ENCODE data around the gene FILIP1L. TPM values are rescaled to one million over a fixed set of nuclear protein-coding genes. Genes with fewer than 3 reads are reported as not detected.

The FILIP1L gene
- total RNA-seq, 2 donors from 2014 or later: 270 to 279 TPM

DNA sequence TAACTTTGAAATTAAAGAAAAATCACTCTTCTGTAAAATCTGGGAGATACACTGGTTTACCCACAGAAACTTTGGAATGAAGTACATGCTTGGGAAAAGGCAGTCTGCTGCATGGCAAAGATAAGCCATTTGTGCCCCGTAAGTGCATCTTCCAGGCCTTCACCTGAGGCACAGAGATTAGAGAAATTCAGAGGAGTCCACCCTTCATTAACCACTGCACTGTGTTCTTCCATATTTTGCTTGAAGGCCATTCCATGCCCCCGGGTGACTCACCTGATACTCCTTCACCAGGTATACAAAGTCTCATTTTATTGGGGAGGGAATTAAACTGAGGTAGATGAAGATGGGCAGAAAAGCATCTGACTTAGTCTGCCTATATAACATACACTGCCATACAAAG lies 243.6 kb downstream of the FILIP1L start:
- TF ChIP-seq, protein P1, sequence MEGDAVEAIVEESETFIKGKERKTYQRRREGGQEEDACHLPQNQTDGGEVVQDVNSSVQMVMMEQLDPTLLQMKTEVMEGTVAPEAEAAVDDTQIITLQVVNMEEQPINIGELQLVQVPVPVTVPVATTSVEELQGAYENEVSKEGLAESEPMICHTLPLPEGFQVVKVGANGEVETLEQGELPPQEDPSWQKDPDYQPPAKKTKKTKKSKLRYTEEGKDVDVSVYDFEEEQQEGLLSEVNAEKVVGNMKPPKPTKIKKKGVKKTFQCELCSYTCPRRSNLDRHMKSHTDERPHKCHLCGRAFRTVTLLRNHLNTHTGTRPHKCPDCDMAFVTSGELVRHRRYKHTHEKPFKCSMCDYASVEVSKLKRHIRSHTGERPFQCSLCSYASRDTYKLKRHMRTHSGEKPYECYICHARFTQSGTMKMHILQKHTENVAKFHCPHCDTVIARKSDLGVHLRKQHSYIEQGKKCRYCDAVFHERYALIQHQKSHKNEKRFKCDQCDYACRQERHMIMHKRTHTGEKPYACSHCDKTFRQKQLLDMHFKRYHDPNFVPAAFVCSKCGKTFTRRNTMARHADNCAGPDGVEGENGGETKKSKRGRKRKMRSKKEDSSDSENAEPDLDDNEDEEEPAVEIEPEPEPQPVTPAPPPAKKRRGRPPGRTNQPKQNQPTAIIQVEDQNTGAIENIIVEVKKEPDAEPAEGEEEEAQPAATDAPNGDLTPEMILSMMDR (IDR thresholded peaks at IDR 0.05): no peak
- DNase-seq (ENCODE audit: low spot score) (no peak), ATAC-seq (ENCODE audit: insufficient number of reproducible peaks, low FRiP score, low read depth) (no peak)
- Histone ChIP-seq H3K4me1 (ENCODE audit: control insufficient read depth in 1 of 2, low read depth in 2 of 2) (peaks cover 29 to 58% of the 10 kb centered on the region in 2 donors), H3K4me3 (peak overlapping the region; percentile 96), H3K36me3 (no peaks in the 10 kb centered on the region), H3K9me3 (no peaks in the 10 kb centered on the region), H3K27me3 (replicated peaks; ENCODE audit: insufficient read depth) (no peaks in the 10 kb centered on the region), H3K27ac (peak overlapping the region; percentile 98 to 99)

DNA sequence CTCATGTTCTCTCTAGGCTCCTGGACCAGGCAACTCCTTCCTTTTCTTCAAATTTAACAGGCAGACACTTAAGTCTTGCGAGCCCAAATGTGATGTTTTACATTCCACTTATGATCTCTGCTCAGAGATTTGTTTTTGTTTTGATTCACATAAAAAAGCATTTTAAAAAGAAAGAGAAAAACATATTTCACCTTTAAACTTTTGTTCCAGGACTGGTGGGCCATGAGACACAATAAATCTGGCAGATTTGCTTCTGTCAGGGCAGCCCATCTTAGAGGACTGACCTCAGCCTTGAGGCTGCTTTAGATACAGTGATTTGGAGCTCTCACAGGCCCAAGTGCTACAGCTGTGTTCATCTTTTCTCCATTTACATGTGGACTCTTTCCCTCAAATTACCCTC lies 244.7 kb downstream of the FILIP1L start:
- peaks cover 34 to 66% of the 10 kb centered on the region in 2 donors for H3K4me1 ChIP-seq (ENCODE audit: control insufficient read depth in 1 of 2, low read depth in 2 of 2)
- H3K27me3 ChIP-seq (replicated peaks; ENCODE audit: insufficient read depth): no peaks in the 10 kb centered on the region
- H3K4me3 ChIP-seq: peak overlapping the region; percentile 96
- peaks cover 3% of the 10 kb centered on the region for H3K36me3 ChIP-seq
- no peak for DNase-seq (ENCODE audit: low spot score)
- TF ChIP-seq, protein P1 (IDR thresholded peaks at IDR 0.05): no peak
- no peaks in the 10 kb centered on the region for H3K9me3 ChIP-seq
- ATAC-seq (ENCODE audit: insufficient number of reproducible peaks, low FRiP score, low read depth): no peak
- peak overlapping the region; percentile 98 to 99 for H3K27ac ChIP-seq

GRCh38 chr3:99868311-99868646 lies 246.0 kb downstream of the FILIP1L start:
- ATAC-seq (ENCODE audit: insufficient number of reproducible peaks, low FRiP score, low read depth) (no peak), DNase-seq (ENCODE audit: low spot score) (no peak)
- Histone ChIP-seq H3K9me3 (no peaks in the 10 kb centered on the region), H3K36me3 (peaks cover 11% of the 10 kb centered on the region), H3K4me1 (ENCODE audit: control insufficient read depth in 1 of 2, low read depth in 2 of 2) (peaks cover 46 to 80% of the 10 kb centered on the region in 2 donors), H3K27me3 (replicated peaks; ENCODE audit: insufficient read depth) (no peaks in the 10 kb centered on the region), H3K27ac (peak overlapping the region; percentile 98 to 99), H3K4me3 (peak overlapping the region; percentile 96)
- TF ChIP-seq, protein P1 (IDR thresholded peaks at IDR 0.05): no peak

DNA sequence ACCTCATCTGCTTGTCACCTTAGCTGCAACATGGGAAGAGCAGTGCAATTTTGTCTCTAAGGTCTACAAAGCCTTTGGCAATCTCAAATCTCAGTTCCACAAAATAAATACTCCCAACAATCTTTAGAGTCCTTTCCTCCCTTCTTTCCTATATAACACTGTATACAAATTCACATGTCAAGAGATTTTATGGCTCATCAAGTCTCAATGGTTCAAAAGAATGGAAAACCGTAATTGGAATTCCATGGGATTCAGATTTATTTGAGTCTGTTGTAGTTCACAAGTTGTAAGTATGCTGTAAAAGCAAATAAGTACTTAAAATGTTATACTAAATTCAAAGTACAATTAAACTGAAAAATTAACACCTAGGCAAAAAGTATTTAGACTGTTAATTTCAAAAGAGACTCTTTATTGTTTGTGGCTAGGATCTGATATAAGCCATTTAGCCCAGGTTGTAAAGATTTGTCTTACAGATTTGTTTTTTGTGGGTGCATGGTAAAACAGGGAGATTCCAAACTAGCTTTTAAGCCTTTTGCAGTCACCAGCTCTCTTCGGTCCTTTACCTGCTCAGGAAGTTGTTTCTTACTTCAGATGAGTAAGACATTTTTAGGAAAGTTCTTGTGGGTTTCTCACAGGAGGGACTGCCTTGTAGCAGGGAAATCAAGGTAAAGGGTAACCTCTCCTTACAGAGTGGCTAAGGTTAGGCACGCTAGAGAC lies 246.5 kb downstream of the FILIP1L start:
- Histone ChIP-seq H3K27me3 (replicated peaks; ENCODE audit: insufficient read depth) (no peaks in the 10 kb centered on the region), H3K4me1 (ENCODE audit: control insufficient read depth in 1 of 2, low read depth in 2 of 2) (peaks cover 51 to 85% of the 10 kb centered on the region in 2 donors), H3K9me3 (no peaks in the 10 kb centered on the region), H3K27ac (peak overlapping the region; percentile 98 to 99), H3K36me3 (peaks cover 16% of the 10 kb centered on the region), H3K4me3 (peak overlapping the region; percentile 96)
- ATAC-seq (ENCODE audit: insufficient number of reproducible peaks, low FRiP score, low read depth): no peak
- TF ChIP-seq, protein P1 (IDR thresholded peaks at IDR 0.05): no peak
- DNase-seq (ENCODE audit: low spot score): no peak

- no peak for DNase-seq (ENCODE audit: low spot score)
- peak overlapping the region; percentile 98 to 99 for H3K27ac ChIP-seq
- peaks cover 61 to 98% of the 10 kb centered on the region in 2 donors for H3K4me1 ChIP-seq (ENCODE audit: control insufficient read depth in 1 of 2, low read depth in 2 of 2)
- peak overlapping the region; percentile 96 for H3K4me3 ChIP-seq
- peaks cover 18% of the 10 kb centered on the region for H3K36me3 ChIP-seq
- no peak for ATAC-seq (ENCODE audit: insufficient number of reproducible peaks, low FRiP score, low read depth)
- H3K27me3 ChIP-seq (replicated peaks; ENCODE audit: insufficient read depth): no peaks in the 10 kb centered on the region
- TF ChIP-seq, protein P1 (IDR thresholded peaks at IDR 0.05): no peak
- H3K9me3 ChIP-seq: no peaks in the 10 kb centered on the region
Measured at GRCh38 chr3:99866261-99866761, 248.0 kb downstream of the FILIP1L start.
